DOHH2 (cell line): Measurements from ENCODE around the gene DLG1.

Experiments
- CTCF ChIP-seq: fragments of 200-600 bp; sonication (generic); IDR thresholded peaks from one replicate; pipeline ENCODE4 v1.5.1; 2014; ENCODE audit warnings: antibody characterized with exemption, mild to moderate bottlenecking, low read depth, low read length; ENCODE audit not compliant: poor library complexity, severe bottlenecking
- EZH2phosphoT487 ChIP-seq: fragments of 200-600 bp; sonication (generic); IDR thresholded peaks from 2 replicates; pipeline ENCODE4 v1.6.1; 2017; ENCODE audit warnings: borderline replicate concordance, mild to moderate bottlenecking, antibody characterized with exemption, low read length, moderate library complexity, mixed read lengths

GRCh38 chr3:197030379-197031314, 267.8 kb downstream of the DLG1 start:
- no peak for TF ChIP-seq CTCF
- no peak for TF ChIP-seq EZH2phosphoT487
